Cardiac septum (tissue), 1 donor: ENCODE data around the gene CACNG6. TPM values are rescaled to one million over a fixed set of nuclear protein-coding genes. Genes with fewer than 3 reads are reported as not detected.
"Not testable (repeated sequence)": the region's sequence is repeated elsewhere in the genome, so short reads cannot be mapped to it uniquely, and the experiment has no call there.

Source experiments
- DNase-seq: peaks from one replicate; pipeline ENCODE4 v3.0.0-alpha.2; 2020; ENCODE audit warnings: low spot score
- intact Hi-C: fragments of 100-400 bp; cut with DNase I; formaldehyde crosslinking; loops from one replicate; pipeline ENCODE4 v1.14.0; 2022
- total RNA-seq: library from RNA; stranded (reverse); fragmentation: NEBNext Ultra II Directional; extraction: Animal tissue kit (Norgen Biotek cat#: 25700); gene quantifications from one replicate; pipeline ENCODE4 v1.2.1, GENCODE V29; 2021
- donor health status: DM: no; HTN: no; CAD: no.

Gene CACNG6
- total RNA-seq, 1 donor from 2014 or later: not detected

DNA sequence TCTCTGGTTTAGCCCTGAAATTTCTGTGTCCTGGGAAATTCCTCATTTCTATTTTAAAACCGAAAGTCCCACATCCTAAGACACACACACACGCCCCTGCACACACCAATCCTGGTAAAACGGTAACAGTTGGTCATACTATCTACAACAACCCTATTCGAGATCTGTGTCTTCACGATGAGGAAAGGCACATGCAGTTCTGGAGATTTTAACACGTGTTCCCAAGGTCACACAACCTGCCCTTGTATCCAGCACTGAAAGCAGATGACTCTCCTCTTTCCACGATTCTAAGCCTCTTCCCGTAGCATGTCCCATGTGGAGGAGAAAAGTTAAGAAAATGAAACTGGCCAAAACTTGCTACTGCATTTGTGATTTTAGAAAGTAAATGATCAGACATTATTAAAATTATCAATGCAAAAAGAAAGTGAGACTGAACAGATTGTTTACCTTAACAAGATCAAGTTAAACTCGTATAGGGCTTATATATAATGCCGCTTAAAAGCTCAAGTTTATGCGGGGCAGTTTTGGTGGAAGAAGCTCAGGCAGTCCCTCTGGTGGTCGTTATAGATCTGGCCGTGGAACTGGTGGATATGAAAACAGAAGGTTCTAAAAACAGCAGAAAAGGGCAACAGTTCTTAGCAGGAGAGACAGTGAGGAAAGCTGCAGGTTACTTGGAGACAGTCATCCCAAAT lies 39.6 kb downstream of the CACNG6 start:
- intact Hi-C loops: no loop called here

DNA sequence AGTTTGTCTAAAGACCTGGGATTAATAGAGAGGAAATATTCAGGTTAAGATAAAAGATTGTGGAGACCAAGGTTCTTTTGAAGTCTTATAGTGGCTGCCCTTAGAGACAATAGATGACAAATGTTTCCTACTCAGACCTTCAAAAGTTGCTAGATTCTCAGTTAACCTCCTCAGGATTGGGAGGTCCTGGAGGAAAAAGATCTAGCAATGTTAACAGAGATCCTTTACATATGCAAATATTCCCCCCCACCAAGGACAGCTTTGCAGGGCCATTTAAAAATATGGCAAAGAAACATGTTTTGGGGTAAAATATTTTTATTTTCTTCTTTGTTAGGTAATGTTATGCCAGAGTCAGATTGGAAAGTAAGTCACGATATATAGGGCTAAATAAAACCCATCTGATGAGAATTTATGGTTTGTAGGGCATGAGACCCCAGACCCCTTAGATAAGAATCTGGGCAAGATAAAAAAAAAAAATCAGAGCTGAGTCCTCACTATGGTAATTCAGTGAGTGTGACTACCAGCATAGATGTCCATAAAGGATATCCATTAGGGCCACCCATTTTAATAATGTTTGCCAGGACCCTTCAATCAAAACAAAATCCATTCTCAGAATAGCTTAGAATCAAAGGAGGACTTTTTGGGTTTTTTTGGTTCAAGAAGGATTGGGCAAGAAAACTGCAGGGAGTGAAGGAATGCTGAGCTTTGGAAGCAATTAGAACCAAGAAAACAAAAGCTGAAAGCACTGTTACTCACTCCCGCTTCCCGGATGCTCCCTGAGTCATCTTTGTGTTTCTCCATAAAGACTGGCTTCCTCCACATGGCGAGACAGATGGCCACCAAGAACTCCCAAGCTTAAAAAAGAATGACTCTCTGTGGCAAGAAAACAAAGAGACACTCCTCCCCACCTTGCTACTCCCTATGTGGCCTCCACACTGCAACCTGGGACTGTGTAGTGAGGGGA lies 44.1 kb downstream of the CACNG6 start:
- DNase-seq: no peak
- intact Hi-C loops: no loop called here

More for the DNA sequence above, 39.6 kb downstream of the CACNG6 start:
- DNase-seq: no peak

DNA sequence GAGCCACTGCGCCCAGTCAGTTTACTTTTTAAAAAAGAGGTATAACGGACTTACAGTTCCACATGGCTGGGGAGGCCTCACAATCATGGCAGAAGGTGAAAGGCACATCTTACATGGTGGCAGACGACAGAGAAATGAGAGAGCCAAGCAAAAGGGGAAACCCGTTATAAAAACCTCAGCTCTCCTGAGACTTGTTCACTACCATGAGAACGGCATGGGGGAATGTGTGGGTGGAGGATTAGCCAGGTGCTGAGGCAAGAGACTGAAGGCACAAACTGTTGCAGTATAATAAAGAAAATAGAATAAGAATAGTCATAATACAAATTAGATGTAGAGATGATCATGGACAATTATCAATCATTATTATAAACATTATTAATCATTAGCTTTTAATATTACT lies 45.1 kb downstream of the CACNG6 start:
- DNase-seq, intact Hi-C loops: not testable (repeated sequence)

DNA sequence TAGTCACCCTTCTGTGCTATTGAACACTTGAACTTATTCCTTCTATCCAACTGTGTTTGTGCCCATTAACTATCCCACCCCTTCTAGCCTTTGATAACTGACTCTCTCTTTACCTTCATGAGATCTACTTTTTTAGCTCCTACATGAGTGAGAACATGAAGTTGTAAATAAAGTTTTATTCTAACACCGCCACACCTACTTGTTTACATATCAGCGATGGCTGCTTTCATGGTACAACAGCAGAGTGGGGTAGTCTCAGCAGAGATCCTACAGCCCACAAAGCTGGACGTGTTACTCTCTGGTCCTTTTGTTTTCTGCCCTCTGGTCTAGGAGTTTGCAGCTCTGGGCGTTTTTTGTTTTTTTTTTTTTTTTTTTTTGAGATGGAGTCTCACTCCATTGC lies 48.6 kb downstream of the CACNG6 start:
- intact Hi-C loops: no loop called here
- no peak for DNase-seq

DNA sequence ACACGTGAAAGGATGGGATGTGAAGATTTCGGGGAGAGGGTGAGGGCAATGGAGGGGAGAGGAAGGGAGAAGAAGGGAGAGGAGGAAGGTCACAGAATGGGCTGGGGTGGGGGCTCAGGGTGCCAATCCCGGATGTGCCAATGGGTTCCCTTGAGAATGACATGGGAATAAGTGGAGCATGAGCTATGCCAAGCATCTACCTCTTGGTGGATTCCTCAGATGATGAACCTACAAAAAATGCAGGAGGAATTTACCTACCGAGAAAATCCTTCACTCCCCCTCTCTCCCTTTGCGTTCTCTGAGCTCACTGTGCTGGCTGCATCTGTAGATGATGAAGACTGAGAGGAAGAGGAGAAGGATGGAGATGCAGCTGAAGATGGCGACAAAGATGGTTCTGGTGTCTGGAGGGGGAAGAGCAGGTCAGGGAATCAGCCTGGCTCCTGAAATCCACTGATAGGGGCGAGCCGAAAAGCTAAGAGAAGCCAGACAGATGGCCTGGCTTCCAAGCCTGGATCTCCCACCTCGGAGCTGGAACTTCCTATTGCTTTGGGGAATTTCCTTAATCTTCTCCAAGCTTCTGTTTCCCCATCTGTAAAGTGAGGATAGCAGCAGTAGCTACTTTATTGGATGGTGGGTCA lies 50.7 kb downstream of the CACNG6 start:
- no peak for DNase-seq
- intact Hi-C loops: no loop called here

DNA sequence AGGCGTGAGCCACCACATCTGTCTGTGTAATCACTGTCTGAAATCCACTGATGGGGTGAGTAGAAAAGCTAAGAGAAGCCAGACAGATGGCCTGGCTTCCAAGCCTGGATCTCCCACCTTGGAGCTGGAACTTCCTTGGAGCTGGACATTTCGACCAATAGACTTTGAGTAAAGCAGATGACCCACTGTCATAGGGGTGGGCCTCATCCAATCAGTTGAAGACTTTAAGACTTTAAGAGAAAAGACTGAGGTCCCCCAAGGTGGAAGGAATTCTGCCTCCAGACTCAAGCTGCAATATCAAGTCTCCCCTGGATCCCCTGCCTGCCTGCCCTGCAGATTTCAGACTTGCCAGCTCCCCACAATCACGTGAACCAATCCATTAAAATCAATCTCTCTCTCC lies 51.6 kb downstream of the CACNG6 start:
- no peak for DNase-seq
- intact Hi-C loops: no loop called here

DNA sequence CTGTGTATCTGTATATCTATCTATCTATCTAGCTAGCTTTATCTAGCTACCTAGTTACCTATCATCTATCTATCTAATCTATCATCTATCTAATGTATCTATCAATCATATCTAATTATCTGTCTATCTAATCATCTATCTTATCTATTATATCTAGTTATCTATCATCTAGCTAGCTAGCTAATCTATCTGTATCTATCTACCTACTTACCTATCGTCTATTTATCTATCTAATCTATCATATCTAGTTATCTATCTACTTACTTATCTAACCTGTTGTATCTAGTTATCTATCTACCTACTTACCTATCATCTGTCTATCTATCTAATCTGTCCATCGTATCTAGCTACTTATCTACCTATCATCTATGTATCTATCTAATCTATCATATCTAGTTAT lies 54.3 kb downstream of the CACNG6 start:
- intact Hi-C loops: no loop called here
- no peak for DNase-seq

DNA sequence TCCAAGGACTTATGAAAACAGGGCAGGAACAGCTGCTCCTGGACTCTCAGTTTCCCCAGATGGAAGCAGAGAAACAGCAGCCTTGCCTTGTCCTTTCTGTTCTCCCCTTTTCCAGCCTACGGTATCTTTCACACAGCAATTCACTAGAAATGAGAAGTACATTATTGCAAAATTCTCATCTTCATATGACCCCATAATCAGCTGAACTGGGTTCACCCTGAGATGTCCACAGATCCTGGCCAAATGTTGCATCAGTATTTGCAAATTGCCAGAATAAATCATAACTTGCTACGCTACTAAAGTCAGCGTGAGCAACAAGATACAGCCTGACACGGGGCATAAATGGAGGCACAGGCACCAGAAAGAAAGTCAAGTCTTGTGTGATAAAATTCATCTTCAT lies 56.2 kb downstream of the CACNG6 start:
- DNase-seq: no peak
- intact Hi-C loops: no loop called here

Other genes starting within 250 kb of the CACNG6 start
- 0.57 TPM for gene NLRP12, start 167.3 kb upstream of the CACNG6 start, total RNA-seq
- gene MYADM, start 123.8 kb upstream of the CACNG6 start, total RNA-seq: 211 TPM
- gene PRKCG, start 109.4 kb upstream of the CACNG6 start, total RNA-seq: not detected
- gene CACNG7, start 82.4 kb upstream of the CACNG6 start, total RNA-seq: not detected
- gene CACNG8, start 28.7 kb upstream of the CACNG6 start, total RNA-seq: 0.11 TPM
- not detected for gene VSTM1, start 72.3 kb downstream of the CACNG6 start, total RNA-seq
- gene TARM1, start 89.7 kb downstream of the CACNG6 start, total RNA-seq: not detected
- 1.2 TPM for gene OSCAR, start 109.2 kb downstream of the CACNG6 start, total RNA-seq
- 283 TPM for gene NDUFA3, start 111.2 kb downstream of the CACNG6 start, total RNA-seq
- 15.2 TPM for gene TFPT, start 124.0 kb downstream of the CACNG6 start, total RNA-seq
- 34.0 TPM for gene PRPF31, start 124.1 kb downstream of the CACNG6 start, total RNA-seq
- gene CNOT3, start 146.1 kb downstream of the CACNG6 start, total RNA-seq: 22.3 TPM
- 8.3 TPM for gene LENG1, start 168.1 kb downstream of the CACNG6 start, total RNA-seq
- gene TMC4, start 181.5 kb downstream of the CACNG6 start, total RNA-seq: 4.3 TPM
- gene MBOAT7, start 197.9 kb downstream of the CACNG6 start, total RNA-seq: 24.3 TPM
- gene TSEN34, start 199.7 kb downstream of the CACNG6 start, total RNA-seq: 22.6 TPM
- 615 TPM for gene RPS9, start 209.2 kb downstream of the CACNG6 start, total RNA-seq
- gene LILRB3, start 231.4 kb downstream of the CACNG6 start, total RNA-seq: 2.7 TPM